Endodermal cell (in vitro differentiated cells): Measurements from ENCODE around the gene STXBP1. TPM values are rescaled to one million over a fixed set of nuclear protein-coding genes. Genes with fewer than 3 reads are reported as not detected.

Experiments used
- DNase-seq: peaks from one replicate; pipeline ENCODE4 v3.0.0-alpha.2; 2017
- H3K27ac ChIP-seq: 2 replicates; pipeline ENCODE4 v1.5.1; 2013; ENCODE audit warnings: mild to moderate bottlenecking, low read depth, low read length, moderate library complexity
- H3K27me3 ChIP-seq: 2 replicates; pipeline ENCODE4 v1.6.1; 2013; ENCODE audit warnings: mild to moderate bottlenecking, low read length, moderate library complexity; ENCODE audit not compliant: insufficient read depth, control insufficient read depth, poor library complexity, severe bottlenecking
- H3K36me3 ChIP-seq: 2 replicates; pipeline ENCODE4 v1.7.0; 2013; ENCODE audit warnings: mild to moderate bottlenecking, low read length, moderate library complexity; ENCODE audit not compliant: control insufficient read depth, insufficient read depth
- H3K4me1 ChIP-seq: one replicate; pipeline ENCODE4 v1.7.0; 2013; ENCODE audit warnings: low read length; ENCODE audit not compliant: control insufficient read depth, insufficient read depth
- H3K4me3 ChIP-seq: 2 replicates; pipeline ENCODE4 v1.5.1; 2013; ENCODE audit warnings: mild to moderate bottlenecking, low read length, moderate library complexity
- H3K9ac ChIP-seq: 2 replicates; pipeline ENCODE4 v1.6.1; 2013; ENCODE audit warnings: mild to moderate bottlenecking, low read length, moderate library complexity; ENCODE audit not compliant: poor library complexity, severe bottlenecking; ENCODE audit errors: extremely low read depth
- H3K9me3 ChIP-seq: 2 replicates; pipeline ENCODE4 v1.6.1; 2013; ENCODE audit warnings: mild to moderate bottlenecking, low read length, moderate library complexity; ENCODE audit not compliant: control insufficient read depth
- H3K27ac Mint-ChIP-seq: 2 replicates; pipeline ENCODE4 v1.8.0; 2020; ENCODE audit warnings: mixed read lengths
- H3K27me3 Mint-ChIP-seq: 2 replicates; pipeline ENCODE4 v1.8.0; 2021; ENCODE audit warnings: mild to moderate bottlenecking, mixed read lengths; ENCODE audit not compliant: insufficient read depth
- H3K36me3 Mint-ChIP-seq: 2 replicates; pipeline ENCODE4 v1.8.0; 2020; ENCODE audit warnings: low read depth, mixed read lengths
- H3K4me1 Mint-ChIP-seq: 2 replicates; pipeline ENCODE4 v1.8.0; 2020; ENCODE audit warnings: mixed read lengths
- H3K4me3 Mint-ChIP-seq: 2 replicates; pipeline ENCODE4 v1.8.0; 2020; ENCODE audit warnings: mild to moderate bottlenecking, moderate library complexity, mixed read lengths
- H3K9me3 Mint-ChIP-seq: 2 replicates; pipeline ENCODE4 v1.8.0; 2020; ENCODE audit warnings: mild to moderate bottlenecking, mixed read lengths
- CTCF ChIP-seq: fragments of 200-600 bp; sonication (generic); conservative IDR thresholded peaks from 2 replicates; pipeline ENCODE4 v1.5.0; 2021; ENCODE audit warnings: antibody characterized with exemption, mild to moderate bottlenecking
- WGBS, 2 experiments: methylation state at CpG; one replicate each; pipeline versions ENCODE4 v1.1.5 to v1.1.7; 2013; ENCODE audit warnings: missing lambda C conversion rate in 2 of 2, mixed read lengths in 1 of 2; ENCODE audit not compliant: insufficient coverage in 1 of 2, insufficient read length in 1 of 2; 5-methylcytosine and 5-hydroxymethylcytosine counted together
- total RNA-seq, 2 donors: library from RNA; stranded (reverse); fragmentation: NEBNext Ultra II Directional in 1 of 2; extraction: Animal tissue kit (Norgen Biotek cat#: 25700) in 1 of 2; gene quantifications; 2 replicates in 1 of 2; 3 replicates in 1 of 2; pipeline ENCODE4 v1.2.1, GENCODE V29; 2021

STXBP1 gene
- total RNA-seq, 2 donors from 2014 or later = 27.8 to 46.8 TPM

- no peak overlapping the region for H3K27ac Mint-ChIP-seq
Measured at GRCh38 chr9:127651697-127652610, 39.9 kb downstream of the STXBP1 start.

DNA sequence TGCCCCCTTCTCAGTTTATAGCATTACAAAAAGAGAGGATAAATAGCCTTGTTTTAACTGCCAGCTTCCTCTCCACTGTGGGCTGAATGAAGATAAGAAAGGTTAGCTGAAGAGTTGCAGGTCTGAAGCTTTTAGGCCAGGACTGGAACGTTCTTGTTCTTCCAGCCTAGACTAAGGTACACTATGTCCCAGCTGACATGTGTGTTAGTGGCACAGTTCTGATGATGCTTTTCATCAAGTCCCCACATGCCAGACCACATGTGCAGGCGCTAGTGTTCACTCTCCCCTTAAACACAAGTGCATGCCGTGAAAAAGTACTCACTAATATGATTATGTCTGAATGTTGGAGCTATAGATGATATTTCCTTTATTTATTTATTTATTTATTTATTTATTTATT lies 40.7 kb downstream of the STXBP1 start:
- Mint-ChIP-seq H3K27ac (no peak overlapping the region), H3K9me3 (no peaks in the 10 kb centered on the region), H3K4me3 (no peak overlapping the region), H3K27me3 (no peaks in the 10 kb centered on the region), H3K36me3 (peaks cover 4% of the 10 kb centered on the region), H3K4me1 (peaks cover 15% of the 10 kb centered on the region)
- no peaks in the 10 kb centered on the region for H3K27me3 ChIP-seq
- TF ChIP-seq CTCF = no peak
- H3K9me3 ChIP-seq = no peaks in the 10 kb centered on the region
- no peak overlapping the region for H3K9ac ChIP-seq
- no peak overlapping the region for H3K27ac ChIP-seq
- no peak overlapping the region for H3K4me3 ChIP-seq
- no peak for DNase-seq
- 88 to 100% methylated on average over 1 to 2 of the region's 3 CpGs for WGBS, 2 experiments
- no peaks in the 10 kb centered on the region for H3K36me3 ChIP-seq
- no peaks in the 10 kb centered on the region for H3K4me1 ChIP-seq

More at GRCh38 chr9:127651697-127652610, 39.9 kb downstream of the STXBP1 start:
- no peak for DNase-seq
- Histone ChIP-seq H3K4me1 (no peaks in the 10 kb centered on the region), H3K27ac (no peak overlapping the region), H3K36me3 (no peaks in the 10 kb centered on the region), H3K27me3 (no peaks in the 10 kb centered on the region), H3K9ac (no peak overlapping the region), H3K9me3 (no peaks in the 10 kb centered on the region), H3K4me3 (no peak overlapping the region)
- no peak for TF ChIP-seq CTCF
- Mint-ChIP-seq H3K4me1 (peaks cover 15% of the 10 kb centered on the region), H3K36me3 (peaks cover 4% of the 10 kb centered on the region), H3K27me3 (no peaks in the 10 kb centered on the region), H3K9me3 (no peaks in the 10 kb centered on the region), H3K4me3 (no peak overlapping the region)
- 87 to 100% methylated on average over 3 to 9 of the region's 9 CpGs for WGBS, 2 experiments

DNA sequence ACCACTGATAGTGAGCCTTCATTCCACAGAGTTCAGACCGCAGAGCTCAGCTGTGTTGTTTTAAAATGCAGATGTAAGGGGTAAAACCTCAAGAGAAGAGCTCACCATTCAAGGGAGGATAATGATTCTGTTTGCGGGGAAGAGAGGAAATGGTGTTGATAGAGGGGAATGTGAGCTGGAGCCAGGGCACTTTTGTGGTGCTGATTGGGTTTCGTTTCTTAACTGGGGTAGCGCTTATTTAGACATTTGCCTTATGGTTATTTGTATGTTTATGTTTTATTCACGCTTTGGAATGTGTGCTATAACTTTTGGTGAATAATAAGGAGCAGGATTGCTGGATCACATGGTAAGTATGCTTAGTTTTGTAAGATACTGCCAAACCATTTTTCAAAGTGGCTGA lies 42.5 kb downstream of the STXBP1 start:
- Mint-ChIP-seq H3K4me1 (peaks cover 20% of the 10 kb centered on the region), H3K9me3 (no peaks in the 10 kb centered on the region), H3K36me3 (peaks cover 5% of the 10 kb centered on the region), H3K4me3 (no peak overlapping the region), H3K27ac (no peak overlapping the region), H3K27me3 (no peaks in the 10 kb centered on the region)
- Histone ChIP-seq H3K4me3 (no peak overlapping the region), H3K36me3 (no peaks in the 10 kb centered on the region), H3K27ac (no peak overlapping the region), H3K4me1 (no peaks in the 10 kb centered on the region), H3K9ac (no peak overlapping the region), H3K9me3 (no peaks in the 10 kb centered on the region), H3K27me3 (no peaks in the 10 kb centered on the region)
- WGBS, 2 experiments = 45 to 53% methylated on average over 3 to 5 of the region's 5 CpGs
- TF ChIP-seq CTCF = no peak
- DNase-seq = no peak
